Kidney tubule cell (primary cell): ENCODE results near the gene ADAMTS2.

ENCODE experiments used
- DNase-seq: peaks from one replicate; pipeline ENCODE4 v3.0.0-alpha.2; 2018; ENCODE audit warnings: low spot score

ADAMTS2 gene

DNA sequence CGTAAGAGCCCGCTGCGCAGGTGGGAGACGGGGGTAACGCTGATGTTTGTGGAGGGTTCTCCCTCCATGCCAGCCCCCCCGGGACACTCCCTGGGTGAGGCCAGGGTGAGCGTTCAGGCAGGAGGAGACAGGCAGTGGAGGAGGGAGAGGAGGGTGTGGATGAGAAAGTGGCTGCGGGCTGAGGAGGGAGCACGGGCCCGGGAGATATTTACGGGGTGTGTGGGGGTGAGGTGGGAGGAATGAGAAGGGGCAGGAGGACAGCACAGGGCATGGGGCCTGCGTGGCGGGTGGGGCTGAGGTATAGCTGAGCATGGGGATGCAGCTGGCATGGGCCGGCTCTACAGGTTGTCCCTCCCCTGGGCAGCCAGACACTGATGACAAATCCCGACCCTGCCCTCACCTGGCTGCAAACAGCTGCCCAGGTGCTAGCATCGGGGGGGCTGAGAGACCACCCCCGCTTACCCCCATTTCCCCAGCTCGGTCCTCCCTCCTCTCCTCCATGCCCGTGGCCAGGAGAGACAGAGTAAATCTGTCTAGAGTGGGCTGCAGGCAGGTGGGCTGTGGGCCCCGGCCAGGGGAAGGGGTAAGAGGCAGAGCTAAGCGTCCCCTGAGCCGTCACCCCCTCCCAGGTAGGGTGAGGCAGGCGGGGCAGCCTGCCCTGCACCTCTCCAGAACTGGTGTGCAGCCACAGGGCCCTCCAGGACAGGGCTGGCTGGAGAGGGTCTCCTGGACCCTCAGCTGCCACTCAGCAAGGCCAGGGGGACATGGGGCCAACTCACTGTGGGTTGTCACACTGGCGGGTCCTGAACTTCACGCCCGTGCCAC, 205.9 kb downstream of the ADAMTS2 start:
- DNase-seq: no peak

DNA sequence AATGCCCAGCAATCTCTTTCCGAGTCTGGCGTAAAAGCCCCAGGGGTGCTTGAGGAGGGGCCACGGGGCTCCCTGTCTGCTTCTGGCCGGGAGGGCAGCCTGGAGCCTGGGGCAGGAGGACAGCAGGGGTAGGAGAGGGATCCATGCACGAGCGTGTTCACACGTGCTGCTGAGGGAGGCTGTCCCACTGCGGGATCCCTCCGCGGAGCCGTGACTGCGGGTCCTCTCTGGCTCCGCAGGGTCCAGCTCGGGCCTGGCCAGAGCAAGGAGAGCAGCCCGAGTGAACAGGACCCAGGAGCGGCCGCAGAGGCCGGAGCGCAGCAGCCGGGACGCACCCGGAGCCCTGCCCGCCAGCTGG, 206.7 kb downstream of the ADAMTS2 start:
- DNase-seq: no peak

DNA sequence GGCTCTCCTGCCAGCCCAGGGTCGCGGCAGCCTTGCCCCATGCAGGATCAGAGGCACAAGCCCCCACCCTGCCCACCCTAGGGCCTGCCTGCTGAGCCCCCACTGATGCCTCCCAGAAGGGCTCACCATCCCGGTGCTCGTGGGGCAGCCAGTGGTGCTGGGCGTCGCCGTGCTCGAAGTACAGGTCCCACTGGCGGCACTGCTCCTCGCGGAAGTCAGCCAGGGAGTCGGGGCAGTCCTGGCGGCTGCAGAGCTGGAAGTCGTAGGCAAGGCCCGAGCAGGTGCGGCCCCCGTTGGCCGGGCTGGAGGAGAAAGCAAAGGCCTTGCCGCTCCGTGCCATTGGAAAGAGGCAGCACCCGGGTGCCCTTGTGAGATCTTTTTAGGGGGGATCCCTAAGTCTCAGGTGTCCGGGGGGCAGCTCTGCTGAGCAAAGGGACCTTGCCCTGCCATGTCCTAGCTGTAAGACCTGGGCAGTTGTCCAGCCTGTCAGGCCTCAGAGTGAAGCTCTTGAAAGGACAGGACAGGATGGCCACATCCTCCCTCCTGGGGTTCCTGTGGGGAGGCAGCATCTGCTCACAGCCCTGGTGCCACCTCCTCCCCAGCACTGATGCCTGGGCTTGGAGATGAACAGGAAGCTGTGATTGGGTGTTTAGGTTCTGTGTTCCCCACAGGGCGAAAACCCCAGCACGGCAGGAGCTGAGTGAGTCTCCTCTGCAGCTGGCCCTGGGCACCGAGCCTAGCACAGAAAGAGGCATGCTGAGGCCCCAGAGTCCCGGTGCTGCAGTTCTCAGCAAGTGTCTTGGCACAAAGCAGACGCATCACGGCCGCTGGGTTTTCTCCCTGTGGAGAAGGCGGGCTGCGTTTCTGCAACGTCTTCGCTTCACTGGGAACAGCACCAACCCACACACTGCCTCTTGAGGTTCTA, 207.4 kb downstream of the ADAMTS2 start:
- no peak for DNase-seq

DNA sequence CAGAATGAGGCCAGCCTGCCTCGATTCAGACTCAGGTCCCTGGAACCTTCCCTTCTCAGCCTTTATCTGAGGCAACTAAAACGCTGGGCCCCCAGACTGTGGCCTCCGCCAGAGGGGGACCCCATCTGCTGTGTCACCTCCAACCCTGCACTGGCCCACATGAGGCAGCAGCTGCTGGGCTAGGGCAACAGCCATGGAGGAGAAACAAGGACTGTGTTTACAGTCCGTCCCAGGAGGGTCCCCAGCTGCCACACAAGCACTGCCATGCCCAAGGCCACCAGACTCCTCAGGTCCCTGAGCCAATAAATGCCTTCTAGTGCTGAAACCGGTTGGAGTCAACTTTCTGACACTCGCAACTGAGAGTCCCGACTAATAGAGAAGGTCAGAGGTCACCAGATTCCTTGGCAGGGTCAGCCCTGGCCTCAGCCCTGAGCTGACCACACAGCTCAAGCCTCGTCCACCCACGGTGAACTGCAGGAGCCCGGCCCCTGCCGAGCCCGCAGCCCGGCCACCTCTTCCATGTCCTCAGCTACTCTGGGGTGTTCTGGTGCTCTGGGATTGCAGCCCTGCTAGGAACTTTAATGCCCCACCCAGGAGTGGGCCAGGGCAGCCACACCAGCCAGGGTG, 208.1 kb downstream of the ADAMTS2 start:
- no peak for DNase-seq

DNA sequence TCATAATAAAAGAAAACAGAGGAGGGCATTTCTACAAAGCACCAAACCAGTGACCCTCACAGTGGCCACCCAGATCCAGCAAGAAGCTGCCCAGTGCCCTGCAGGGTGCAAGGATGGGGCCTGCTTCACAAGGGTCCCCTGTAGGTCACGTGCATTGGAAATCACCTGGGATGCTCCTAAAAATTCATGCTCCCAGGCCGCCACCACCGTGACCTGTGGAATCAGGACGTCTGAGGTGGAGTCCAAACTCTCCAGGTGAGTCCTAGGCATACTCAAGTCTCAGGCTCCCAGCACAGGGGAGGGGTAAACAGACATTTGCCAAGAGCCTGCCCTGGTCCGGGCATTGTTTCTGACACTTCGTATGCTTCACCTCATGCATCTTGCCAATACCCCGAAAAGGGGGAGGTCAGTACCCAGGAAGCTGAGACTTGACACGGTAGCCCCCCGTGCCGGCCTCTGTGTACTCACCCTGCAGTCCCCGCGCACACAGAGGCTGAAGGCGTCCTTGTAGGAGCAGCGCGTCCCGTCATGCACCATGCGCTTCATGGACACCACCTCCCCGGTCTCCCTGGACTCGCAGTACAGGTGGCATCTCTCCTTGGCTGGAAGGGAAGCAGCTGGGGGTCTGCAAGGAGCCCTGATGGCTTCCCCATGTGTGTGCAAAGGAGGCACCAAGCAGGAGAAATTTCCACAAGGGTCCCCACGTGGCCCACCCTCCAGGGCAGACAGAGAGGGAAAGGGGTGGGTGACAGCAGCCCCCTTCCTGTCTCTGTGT, 209.6 kb downstream of the ADAMTS2 start:
- DNase-seq: no peak

DNA sequence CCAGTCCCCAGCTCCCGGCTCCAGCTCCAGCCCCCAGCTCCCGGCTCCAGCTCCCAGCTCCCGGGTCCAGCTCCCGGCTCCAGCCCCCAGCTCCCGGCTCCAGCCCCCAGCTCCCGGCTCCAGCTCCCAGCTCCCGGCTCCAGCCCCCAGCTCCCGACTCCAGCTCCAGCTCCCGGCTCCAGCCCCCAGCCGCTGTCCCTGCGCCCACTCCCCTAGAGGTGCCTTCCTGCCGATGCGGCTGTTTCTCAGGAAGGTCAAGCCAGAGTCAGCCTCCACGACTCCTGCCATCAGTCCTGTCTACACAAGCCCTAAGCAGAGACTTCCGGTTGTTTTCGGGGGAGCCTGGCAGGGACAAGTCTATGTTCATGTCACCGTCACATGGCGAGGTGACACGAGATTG, 210.3 kb downstream of the ADAMTS2 start:
- DNase-seq: no peak

DNA sequence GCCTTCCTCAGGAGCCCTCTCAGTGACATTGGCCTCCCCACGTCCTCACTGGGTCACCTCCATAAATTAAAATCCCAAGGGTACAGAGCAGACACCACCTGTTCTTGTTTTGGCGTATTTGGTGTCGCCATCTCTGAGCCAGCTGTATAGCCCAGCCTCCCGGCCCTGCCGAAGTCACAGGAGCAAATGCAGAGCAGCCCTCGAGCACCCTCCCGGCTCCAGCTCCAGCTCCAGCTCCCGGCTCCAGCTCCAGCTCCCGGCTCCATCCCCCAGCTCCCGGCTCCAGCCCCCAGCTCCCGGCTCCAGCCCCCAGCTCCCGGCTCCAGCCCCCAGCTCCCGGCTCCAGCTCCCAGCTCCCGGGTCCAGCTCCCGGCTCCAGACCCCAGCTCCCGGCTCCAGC, 210.8 kb downstream of the ADAMTS2 start:
- no peak for DNase-seq

DNA sequence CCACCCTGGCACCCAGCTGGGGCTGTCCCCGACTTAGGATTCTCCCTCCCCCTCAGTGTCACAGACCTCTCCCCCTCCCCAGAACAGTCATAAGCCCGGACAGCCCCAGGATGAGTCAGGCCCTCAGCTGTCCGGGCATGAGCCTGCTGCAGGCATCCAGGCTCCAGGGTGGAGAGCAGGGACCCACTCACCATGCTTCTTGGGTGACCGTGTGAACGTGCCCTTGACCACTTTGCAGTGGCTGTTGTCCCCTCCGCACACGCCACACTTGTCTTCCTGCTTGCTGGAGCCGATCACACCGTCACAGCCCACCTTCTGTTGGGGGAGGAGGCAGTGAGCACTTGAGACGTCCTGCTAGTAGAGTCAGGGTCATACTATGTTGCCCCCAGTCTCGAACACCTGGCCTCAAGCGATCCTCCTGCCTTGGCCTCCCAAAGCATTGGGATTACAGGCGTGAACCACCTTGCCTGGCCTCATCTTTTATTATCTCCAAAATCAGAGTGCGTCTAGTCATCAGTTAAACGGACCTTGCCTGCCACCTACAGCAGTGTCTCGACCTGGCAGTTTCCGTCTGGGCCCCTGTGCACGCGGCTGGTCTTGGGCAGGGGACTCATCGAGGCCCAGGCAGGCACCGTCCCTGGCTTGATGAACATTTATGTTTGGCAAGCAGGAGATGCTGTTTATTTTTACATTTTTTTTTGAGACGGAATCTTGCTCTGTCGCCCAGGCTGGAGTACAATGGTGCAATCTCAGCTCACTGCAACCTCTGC, 212.5 kb downstream of the ADAMTS2 start:
- DNase-seq: no peak

DNA sequence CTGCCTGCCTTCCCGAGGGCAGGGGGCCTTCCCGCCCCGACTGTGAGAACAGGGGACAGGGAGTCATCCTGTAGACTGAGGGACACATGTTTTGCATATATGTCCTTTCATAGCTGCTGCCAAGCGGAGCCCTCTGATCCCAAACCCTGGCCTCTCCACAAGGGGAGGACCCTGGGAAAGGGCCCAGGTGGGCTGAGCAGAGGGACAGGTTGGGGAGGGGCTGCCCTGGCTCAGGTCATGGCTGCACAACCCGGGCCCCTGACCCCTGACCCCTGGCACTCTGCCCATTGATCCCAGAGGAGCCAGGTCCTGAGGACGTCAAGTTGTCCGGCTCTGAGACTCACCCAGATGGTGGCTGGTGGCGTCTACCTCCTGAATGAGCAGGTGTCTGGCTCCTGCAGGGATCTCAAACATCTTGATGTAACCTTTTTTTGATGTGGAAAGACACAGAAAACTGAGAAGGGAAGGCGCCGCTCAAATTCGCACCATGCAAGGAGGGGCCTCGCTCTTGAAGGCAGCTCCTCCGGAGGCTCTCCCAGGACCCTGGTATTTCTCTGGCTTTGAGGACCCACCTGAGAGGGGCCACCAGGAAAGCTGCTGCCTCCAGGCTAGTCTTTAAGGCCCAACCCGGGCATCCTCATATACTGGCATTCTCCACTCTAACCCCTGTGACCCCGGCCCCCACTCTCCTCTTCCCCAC, 213.2 kb downstream of the ADAMTS2 start:
- DNase-seq: no peak

DNA sequence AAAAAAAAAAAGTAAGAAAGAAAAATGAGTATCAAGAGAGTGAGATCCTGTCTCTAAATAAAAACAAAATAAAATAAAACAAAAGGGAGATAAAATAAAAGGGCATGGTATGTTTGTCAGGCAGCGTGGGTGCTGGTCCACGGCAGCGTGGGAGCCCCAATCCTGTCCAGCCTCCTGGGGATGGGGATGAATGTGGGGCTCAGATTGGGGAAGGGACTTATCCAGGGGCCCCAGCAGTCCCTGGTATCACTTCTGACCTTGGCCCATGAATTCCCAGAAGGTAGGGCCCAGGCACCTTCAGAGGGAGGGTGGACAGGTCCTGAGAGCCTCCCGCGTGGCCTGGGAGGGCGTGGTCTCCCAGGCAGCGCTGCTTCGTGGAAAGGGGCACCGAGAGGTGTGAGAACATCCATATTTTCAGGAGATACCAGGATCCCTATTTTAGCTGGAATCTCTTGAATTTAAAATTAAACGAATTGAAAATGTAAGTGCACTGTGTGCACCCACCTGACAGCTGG, 213.9 kb downstream of the ADAMTS2 start:
- no peak for DNase-seq

DNA sequence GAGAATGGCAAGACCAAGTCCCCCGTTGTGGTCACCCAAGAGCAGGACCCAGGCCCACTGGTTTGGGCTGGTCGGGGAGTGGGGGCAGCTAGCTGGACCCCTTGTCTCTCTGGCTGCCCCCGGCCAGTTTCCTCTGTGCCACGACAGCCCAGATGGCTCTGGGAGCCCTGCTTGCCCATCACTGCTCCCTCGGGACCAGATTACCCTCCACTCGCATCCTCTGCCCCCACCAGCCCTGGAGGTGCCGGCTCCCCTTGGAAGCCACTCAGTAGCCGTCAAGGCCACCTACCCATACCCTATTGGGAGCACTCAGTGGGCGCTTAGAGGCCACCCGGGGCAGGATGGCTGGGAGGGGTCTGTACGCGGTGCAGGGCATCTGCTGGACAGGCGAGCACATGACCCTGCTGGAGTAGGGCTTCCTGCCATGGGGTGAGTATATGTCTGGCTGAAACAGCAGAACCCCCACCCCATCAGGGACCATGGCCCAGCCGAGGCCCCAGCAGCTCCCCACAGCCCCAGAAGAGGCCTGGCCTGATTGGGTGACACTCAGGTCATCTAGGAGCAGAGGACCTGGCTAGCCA, 215.1 kb downstream of the ADAMTS2 start:
- no peak for DNase-seq

DNA sequence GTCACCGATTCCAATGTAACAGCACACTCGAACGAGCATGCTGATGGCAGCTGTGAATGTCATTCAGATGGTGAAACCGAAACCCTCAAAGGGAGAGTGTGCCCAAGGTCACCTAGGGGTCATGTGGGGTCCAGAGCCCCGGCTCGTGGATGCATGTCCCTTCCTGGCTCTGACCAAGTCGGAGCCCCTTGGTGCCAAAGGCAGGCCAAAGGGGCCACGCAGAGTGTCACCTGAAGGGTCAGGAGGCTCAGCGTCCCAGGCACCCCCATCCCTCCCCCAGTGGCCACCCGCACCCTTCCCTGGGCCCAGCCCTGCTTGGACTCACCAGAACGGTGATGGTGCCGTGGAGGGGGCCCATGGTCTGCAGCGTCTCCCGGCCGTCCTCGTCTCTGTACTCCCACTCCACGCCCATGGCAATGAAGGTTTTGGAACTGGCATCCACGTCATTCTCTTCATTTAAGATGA, 215.6 kb downstream of the ADAMTS2 start:
- DNase-seq: no peak

DNA sequence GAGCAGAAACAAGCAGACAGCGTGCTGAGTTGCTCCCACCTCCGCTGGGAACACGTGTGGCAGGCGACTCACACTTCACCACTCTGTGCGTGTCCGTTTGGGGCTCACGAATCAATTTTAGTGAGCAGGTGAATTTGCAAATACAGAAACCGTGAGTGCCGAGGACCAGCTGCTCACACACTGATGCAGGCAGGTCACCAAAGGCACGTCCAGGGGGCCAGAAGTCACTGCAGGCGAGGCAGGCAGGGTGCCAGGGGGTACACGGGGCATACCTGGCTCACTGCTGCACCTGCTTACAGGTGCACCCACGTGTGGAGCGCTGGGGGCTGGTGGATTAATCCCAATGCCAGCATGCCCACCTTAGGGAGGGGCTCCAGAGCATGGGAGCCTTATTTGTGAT, 216.3 kb downstream of the ADAMTS2 start:
- DNase-seq: no peak

DNA sequence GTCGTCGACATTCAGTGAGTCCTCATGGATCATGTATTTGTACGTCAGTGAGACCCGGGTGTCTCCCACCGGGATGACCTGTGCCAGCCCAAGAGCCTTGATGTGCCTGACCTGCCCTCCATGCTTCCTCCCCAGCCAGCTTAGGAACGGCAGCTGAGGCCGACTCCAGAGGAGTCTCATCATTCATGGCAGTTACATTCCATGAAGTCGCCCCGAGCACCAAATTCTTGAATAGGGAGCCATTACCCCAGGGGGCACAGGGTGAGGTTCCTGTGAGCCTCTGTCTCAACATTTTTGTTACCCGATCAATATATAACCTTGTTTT, 217.3 kb downstream of the ADAMTS2 start:
- DNase-seq: no peak

DNA sequence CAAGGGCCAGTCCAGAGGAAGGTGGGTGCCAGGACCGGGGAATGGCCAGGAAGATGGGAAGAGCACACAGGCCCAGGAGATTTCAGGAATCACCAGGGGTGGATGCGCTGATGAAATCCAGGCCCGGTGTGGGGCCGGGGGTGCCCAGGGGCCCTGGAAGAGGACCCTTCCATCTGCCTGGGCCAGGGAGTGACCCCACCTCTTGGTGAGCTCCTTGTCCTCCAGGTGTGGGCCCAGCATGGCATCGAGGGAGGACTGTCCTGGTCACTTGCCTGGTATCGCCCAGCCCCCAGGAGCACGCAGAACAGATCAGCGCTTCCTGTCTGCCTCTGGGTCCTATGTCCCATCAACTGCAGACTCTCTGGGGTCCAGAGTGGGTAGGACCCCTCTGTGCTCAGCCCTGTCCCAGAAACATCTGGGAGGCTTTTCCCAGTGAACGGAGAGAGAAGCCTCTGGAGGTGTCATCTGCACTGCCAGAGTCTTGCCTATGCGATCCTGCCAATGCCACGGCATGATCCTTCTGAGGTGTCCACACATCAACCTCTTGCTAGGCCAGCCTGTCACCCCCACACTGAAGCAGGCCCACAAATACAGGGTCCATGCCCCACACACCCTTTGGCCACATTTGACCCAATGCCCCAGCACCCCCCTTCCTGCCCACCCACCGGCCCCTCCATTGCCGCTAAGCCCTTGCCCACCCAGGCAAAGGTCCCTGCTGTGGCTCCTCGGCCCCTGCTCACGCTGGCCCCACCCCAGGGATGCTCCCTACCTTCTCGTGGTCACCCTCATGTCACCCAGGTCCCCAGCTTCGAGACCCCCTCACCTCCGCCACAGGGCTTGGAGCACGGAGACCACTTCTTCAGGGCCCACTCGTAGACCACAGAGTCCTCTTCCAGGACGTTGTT, 217.9 kb downstream of the ADAMTS2 start:
- no peak for DNase-seq

DNA sequence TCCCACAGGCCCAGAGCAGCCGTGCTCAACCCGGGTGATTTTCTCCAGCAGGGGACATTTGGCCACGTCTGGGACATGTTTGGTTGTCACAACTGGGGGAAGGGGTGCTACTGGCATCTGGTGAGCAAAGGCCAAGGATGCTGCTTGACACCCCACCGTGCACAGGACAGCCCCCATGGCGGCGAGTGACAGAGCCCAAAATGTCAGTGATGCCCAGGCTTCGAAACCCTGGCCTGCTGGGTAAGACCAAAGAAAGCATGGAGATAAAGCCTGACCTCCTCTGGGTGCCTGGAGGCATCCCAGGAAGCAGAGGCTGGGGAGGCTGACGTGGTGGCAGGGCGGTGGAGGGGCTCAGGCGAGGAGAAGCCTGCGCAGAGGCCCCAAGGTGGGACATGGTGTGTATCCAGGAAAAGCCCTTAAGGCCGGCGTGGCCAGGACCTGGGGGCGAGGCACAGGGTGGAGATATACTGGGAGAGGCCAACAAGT, 218.7 kb downstream of the ADAMTS2 start:
- no peak for DNase-seq

DNA sequence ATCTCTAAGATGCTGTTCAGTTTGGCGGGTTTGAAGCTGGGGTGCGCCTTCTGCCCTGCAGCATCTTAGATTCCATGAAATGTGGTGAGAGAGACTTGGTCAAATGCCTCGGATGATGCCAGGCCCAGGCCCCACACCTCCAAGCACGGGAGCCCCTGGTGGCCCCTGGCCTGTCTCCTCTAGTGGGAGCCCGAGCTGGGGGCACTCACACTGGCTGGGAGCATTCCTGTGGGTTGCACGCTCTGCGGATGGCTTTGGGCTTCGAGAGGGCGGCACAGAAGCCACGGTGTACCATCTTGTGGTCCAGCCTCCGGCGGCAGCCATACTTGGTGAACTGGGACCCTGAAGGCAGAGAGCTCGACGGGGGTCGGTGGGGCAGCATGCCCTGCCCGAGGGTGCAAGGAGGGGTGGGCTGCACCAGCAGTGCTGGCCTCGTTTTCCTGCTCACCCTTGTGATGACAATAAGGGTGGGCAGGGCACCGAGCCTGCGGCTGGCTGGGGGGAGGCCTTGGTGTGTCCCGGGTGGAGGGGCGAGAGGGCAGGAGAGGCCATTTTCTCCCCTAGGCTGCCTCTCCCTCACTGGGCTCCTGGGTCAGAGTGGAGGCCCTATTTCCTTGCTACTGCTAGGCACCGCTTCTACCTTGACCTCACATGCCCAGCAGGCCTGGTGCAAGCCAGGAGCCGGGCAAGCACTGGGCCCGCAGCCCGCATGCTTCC, 219.3 kb downstream of the ADAMTS2 start:
- no peak for DNase-seq
